Small intestine (tissue), 7 donors: Measurements from ENCODE around the gene NR2F2. TPM values are rescaled to one million over a fixed set of nuclear protein-coding genes. Genes with fewer than 3 reads are reported as not detected.

ENCODE experiments used
- DNase-seq, 2 donors: peaks; one replicate each; pipeline versions ENCODE4 v3.0.0 to v3.0.0-alpha.2; 2013
- FAIRE-seq: peaks from 2 replicates; lab custom pipeline; 2012; peaks lifted over from hg19 to GRCh38; lab: Jason Lieb, UNC
- H3K27ac ChIP-seq, 3 donors: one replicate each; pipeline ENCODE4 v1.5.1; 2013; ENCODE audit warnings: low read length in 2 of 3, mild to moderate bottlenecking in 2 of 3, control low read depth in 1 of 3, inconsistent platforms in 1 of 3, low read depth in 1 of 3, moderate library complexity in 1 of 3
- H3K27me3 ChIP-seq, 3 donors: one replicate each; pipeline ENCODE4 v1.6.1; 2013; ENCODE audit warnings: low read length in 3 of 3, inconsistent platforms in 1 of 3; ENCODE audit not compliant: control insufficient read depth in 3 of 3, insufficient read depth in 3 of 3
- H3K36me3 ChIP-seq, 3 donors: one replicate each; pipeline ENCODE4 v1.6.1; 2013; ENCODE audit warnings: low read length in 3 of 3, inconsistent platforms in 1 of 3, low read depth in 1 of 3, mild to moderate bottlenecking in 1 of 3, moderate library complexity in 1 of 3; ENCODE audit not compliant: control insufficient read depth in 3 of 3, insufficient read depth in 2 of 3
- H3K4me1 ChIP-seq, 3 donors: one replicate each; pipeline ENCODE4 v1.6.1; 2013; ENCODE audit warnings: low read length in 2 of 3, inconsistent platforms in 1 of 3, low read depth in 1 of 3, mild to moderate bottlenecking in 1 of 3, moderate library complexity in 1 of 3; ENCODE audit not compliant: control insufficient read depth in 3 of 3, insufficient read depth in 2 of 3
- H3K4me3 ChIP-seq, 3 donors: one replicate each; pipeline ENCODE4 v1.5.1; 2013; ENCODE audit warnings: low read length in 3 of 3, control low read depth in 1 of 3, inconsistent platforms in 1 of 3, low read depth in 1 of 3, mild to moderate bottlenecking in 1 of 3, moderate library complexity in 1 of 3
- H3K9me3 ChIP-seq, 2 donors: one replicate each; pipeline ENCODE4 v1.6.1; 2013; ENCODE audit warnings: low read depth in 1 of 2, low read length in 1 of 2; ENCODE audit not compliant: control insufficient read depth in 2 of 2, insufficient read depth in 1 of 2
- WGBS, 3 donors: extraction: QIAGEN DNeasy Blood & Tissue Kit; methylation state at CpG; one replicate each; pipeline ENCODE4 v1.1.7; 2013; 5-methylcytosine and 5-hydroxymethylcytosine counted together
- polyA plus RNA-seq, 4 donors: library from polyadenylated mRNA; stranded (reverse) in 3 of 4; unstranded in 1 of 4; fragments of 200-250 nt in 3 of 4; fragments of 120-200 nt in 1 of 4; gene quantifications; one replicate each; pipeline versions ENCODE4 v1.2.1 to v1.2.3, GENCODE V29; 2013
- donor health status: healthy with polysubstance abuse.
- donor health status: control.
- donor health status: control.
- donor health status: Bipolar disorder and iron deficiency.
- donor health status: healthy.

The NR2F2 gene
- polyA plus RNA-seq, 4 donors: 3.6 to 34.1 (median 15.6) TPM

DNA sequence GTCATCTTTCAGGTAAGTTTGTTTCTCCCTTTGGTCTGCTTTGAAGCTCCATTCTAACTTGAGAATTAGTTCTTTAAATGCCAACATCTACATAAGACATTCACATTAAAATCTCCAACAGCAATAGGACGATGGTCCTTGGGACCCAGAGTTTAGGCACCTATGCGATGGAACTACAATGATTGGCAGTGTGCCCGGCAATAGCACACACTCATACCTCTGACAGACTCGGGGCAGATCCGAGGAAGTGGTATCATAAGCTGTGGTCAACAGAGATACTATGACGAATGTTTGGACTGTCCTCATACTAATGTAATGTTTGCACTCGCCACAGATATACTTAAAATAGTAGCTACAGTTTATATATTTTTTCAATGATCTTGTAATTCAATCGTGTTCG, 34.2 kb upstream of the NR2F2 start:
- peaks cover 0 to 13% of the 10 kb centered on the region in 2 donors for H3K9me3 ChIP-seq
- 75 to 85% (median 84%) methylated on average over 9 of the region's 9 CpGs for WGBS, 3 donors
- no peak for FAIRE-seq

DNA sequence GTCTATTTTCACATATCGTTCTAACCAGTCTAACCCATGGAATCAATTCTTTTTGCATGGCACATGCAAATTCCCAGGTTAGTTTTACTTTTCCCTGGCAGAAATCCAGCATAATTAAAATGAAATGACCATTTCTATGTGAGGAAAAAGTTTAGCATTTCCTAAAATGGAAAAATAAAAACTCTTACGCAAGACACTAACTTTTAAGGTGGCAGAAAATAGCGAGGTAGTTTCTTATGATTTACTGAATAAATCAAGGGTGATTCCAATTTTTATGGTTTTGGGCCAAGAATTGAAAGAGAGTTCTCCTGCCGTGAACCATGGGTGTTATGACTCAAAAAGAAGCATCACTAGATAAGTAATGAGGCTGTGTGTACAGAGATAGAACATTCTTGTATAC, 32.7 kb upstream of the NR2F2 start:
- Histone ChIP-seq H3K4me3 (no peak overlapping the region), H3K4me1 (no peaks in the 10 kb centered on the region), H3K27ac (no peak overlapping the region), H3K9me3 (peaks cover 0 to 13% of the 10 kb centered on the region in 2 donors), H3K36me3 (no peaks in the 10 kb centered on the region), H3K27me3 (peaks cover 0 to 2% (median 0%) of the 10 kb centered on the region in 3 donors)
- no peak for FAIRE-seq
- WGBS, 3 donors: 79 to 89% (median 89%) methylated on average over 4 of the region's 4 CpGs
- DNase-seq: no peak

More for the DNA sequence above, 34.2 kb upstream of the NR2F2 start:
- Histone ChIP-seq H3K27me3 (no peaks in the 10 kb centered on the region), H3K36me3 (no peaks in the 10 kb centered on the region), H3K27ac (no peak overlapping the region), H3K4me1 (no peaks in the 10 kb centered on the region), H3K4me3 (no peak overlapping the region)
- no peak for DNase-seq

DNA sequence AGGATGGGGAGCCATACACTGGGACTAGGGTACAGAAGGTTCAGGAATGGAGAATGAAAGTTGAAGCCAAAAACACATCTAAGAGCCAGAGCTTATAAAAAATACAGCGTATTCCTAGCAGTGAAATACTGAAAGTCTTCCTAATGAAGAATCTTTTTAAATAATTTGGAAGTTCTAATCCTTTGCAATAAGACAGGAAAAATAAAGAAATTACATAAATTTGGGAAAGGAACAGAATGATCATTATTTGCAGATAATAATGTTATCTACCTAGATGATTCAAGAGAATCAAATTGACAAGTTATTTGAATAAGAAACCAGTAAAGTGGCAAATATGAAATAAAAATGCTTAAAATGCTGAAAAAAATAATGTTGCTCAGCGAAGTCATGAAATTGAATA, 32.3 kb upstream of the NR2F2 start:
- Histone ChIP-seq H3K36me3 (no peaks in the 10 kb centered on the region), H3K27me3 (peaks cover 0 to 2% (median 0%) of the 10 kb centered on the region in 3 donors), H3K4me1 (no peaks in the 10 kb centered on the region), H3K4me3 (no peak overlapping the region), H3K27ac (no peak overlapping the region), H3K9me3 (peaks cover 0 to 13% of the 10 kb centered on the region in 2 donors)
- WGBS, 3 donors: 74 to 92% (median 85%) methylated on average over 2 of the region's 2 CpGs
- DNase-seq (no peak), FAIRE-seq (no peak)

DNA sequence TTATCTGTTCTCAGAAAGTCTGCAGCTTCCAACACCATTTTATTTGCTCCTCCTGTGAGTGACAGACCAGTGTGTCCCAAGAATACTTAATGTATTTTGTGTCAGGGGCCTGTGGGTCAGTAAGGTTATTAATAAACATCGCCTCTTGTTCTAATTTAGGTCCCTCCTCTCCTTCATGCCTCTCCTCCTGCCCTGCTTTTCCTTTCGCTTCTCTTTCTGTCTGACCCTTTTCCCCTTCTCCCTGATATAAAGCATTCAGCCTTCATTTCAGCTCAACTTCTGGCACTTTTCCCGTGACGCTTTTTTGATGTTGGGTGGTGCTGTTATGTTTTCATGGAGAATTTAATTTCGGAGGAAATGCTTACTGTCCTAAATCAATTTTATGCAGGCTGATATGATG, 29.7 kb upstream of the NR2F2 start:
- no peaks in the 10 kb centered on the region for H3K4me1 ChIP-seq
- no peak for FAIRE-seq
- 66 to 83% (median 77%) methylated on average over 5 of the region's 5 CpGs for WGBS, 3 donors
- H3K4me3 ChIP-seq: no peak overlapping the region
- H3K9me3 ChIP-seq: peaks cover 0 to 13% of the 10 kb centered on the region in 2 donors
- H3K36me3 ChIP-seq: no peaks in the 10 kb centered on the region
- DNase-seq: no peak
- no peak overlapping the region for H3K27ac ChIP-seq
- peaks cover 0 to 2% (median 0%) of the 10 kb centered on the region in 3 donors for H3K27me3 ChIP-seq

GRCh38 chr15:96303503-96304056, 26.9 kb upstream of the NR2F2 start:
- no peaks in the 10 kb centered on the region for H3K36me3 ChIP-seq
- 77 to 80% (median 79%) methylated on average over 9 of the region's 9 CpGs for WGBS, 3 donors
- H3K4me3 ChIP-seq: no peak overlapping the region
- H3K27me3 ChIP-seq: peaks cover 0 to 2% (median 0%) of the 10 kb centered on the region in 3 donors
- peaks cover 0 to 2% of the 10 kb centered on the region in 2 donors for H3K9me3 ChIP-seq
- no peaks in the 10 kb centered on the region for H3K4me1 ChIP-seq
- no peak for DNase-seq
- FAIRE-seq: no peak
- H3K27ac ChIP-seq: peak overlapping the region in 1 of 3 donors; percentile 15

DNA sequence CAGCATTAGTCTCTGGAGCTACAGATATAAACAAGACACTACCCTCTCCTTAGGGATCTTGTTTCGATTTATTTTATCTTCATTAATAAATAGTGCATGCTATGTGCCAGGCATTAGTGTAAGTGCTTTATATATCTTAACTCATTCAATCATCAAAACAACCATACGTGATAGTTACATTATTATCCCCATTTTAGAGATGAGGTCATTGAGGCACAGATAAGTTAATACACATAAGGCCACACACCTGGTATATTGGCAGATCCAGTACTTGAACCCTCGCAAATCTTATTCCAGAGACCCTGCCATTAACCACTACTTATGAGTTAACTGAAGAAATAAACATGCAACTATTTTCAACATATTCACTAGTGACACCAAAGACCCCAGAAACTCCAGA, 25.7 kb upstream of the NR2F2 start:
- DNase-seq (no peak), FAIRE-seq (no peak)
- WGBS, 3 donors: 72 to 82% (median 78%) methylated on average over 3 of the region's 3 CpGs
- Histone ChIP-seq H3K27me3 (peaks cover 0 to 2% (median 0%) of the 10 kb centered on the region in 3 donors), H3K36me3 (no peaks in the 10 kb centered on the region), H3K9me3 (no peaks in the 10 kb centered on the region), H3K4me3 (no peak overlapping the region), H3K4me1 (no peaks in the 10 kb centered on the region), H3K27ac (no peak overlapping the region)

GRCh38 chr15:96306321-96306720, 24.2 kb upstream of the NR2F2 start:
- Histone ChIP-seq H3K9me3 (no peaks in the 10 kb centered on the region), H3K27ac (no peak overlapping the region), H3K36me3 (no peaks in the 10 kb centered on the region), H3K4me1 (no peaks in the 10 kb centered on the region), H3K4me3 (no peak overlapping the region), H3K27me3 (peaks cover 0 to 2% (median 0%) of the 10 kb centered on the region in 3 donors)
- FAIRE-seq (no peak), DNase-seq (no peak)
- WGBS, 3 donors: 94 to 96% (median 94%) methylated on average over 1 of the region's 1 CpG

DNA sequence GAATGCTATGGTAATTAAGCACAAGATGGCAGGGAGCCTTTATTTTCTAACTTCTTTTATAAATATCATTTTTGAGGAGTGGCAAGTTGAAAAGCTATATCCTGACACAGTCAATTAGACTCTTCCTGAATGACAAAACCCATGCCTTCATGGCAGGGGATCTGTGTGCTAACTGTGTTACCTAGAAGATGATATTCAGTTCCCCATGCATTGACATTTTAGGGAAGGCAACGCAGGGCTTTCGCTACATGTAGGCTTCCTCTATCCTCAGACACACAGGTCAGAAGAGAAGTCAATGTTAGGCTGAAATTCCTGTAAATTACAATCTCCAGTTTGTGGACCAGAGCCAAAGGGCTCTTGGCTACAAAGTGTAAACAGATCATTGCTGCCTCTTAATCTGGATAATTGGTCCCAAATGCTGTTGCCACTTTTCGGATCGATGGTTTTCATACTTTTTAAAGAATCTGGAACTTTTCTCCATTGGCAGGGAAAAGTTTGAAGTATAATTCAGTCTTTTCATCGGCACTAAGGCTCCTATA, 22.6 kb upstream of the NR2F2 start:
- Histone ChIP-seq H3K27ac (no peak overlapping the region), H3K9me3 (no peaks in the 10 kb centered on the region), H3K4me3 (no peak overlapping the region), H3K4me1 (no peaks in the 10 kb centered on the region), H3K36me3 (no peaks in the 10 kb centered on the region), H3K27me3 (no peaks in the 10 kb centered on the region)
- DNase-seq: no peak
- no peak for FAIRE-seq
- WGBS, 3 donors: 67 to 89% (median 83%) methylated on average over 5 of the region's 5 CpGs
